ENCODE measurements around the gene POLE. TPM values are rescaled to one million over a fixed set of nuclear protein-coding genes. Genes with fewer than 3 reads are reported as not detected.

Gene POLE
- total and polyA plus RNA-seq, 10 of the 15 experiments (the other 5 are each of a cell fraction or from before 2014, with no cell fraction given): 2.3 to 103 (median 37.1) TPM

DNA sequence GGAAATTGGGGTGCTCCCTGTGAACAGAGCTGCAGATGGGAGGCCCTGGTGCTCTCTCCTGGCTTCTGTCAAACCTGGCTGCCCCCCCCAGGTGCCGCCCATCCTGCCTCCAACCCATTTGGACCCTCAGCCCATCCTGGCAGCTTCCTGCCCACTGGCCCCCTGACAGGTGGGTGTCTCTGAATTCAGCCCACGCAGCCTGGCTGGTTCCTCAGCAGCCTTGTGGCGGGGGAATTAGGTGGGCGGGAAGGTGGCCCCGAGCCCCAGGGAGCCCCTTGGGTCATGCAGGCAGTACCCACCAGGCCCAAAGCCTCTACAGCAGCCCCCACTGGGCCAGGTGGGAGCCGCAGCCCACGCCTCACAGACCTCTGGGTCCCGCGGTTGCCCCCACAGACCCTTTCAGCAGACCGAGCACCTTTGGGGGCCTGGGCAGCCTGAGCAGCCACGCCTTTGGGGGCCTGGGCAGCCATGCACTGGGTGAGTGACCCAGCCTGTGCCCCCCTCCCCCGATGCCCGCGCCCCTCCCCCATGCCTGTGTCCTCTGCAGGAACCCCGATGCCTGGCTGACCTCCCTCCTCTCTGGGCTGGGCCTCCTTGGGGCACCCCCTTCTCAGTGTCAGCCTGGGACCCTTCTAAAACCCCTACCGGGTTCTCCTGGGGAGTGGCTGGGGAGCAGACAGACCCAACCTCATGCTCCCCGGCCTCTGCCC is 105.6 kb downstream of the POLE start:
- ATAC-seq: no peak
- DNase-seq (ENCODE audit: low read depth, low spot score): no peak
- in situ Hi-C loops (cut with MboI) (no loop called here), intact Hi-C loops (cut with micrococcal nuclease; ENCODE audit: unreplicated experiment) (no loop called here)
- H4K20me1 ChIP-seq (ENCODE audit: control insufficient read depth, insufficient read depth): no peaks in the 10 kb centered on the region
- RAD21 ChIA-PET (ENCODE audit: unreplicated experiment): no interaction called here
- SMC1A ChIA-PET (ENCODE audit: uncharacterized antibody, unreplicated experiment): no interaction called here
- peaks cover 0 to 2% of the 10 kb centered on the region in 2 experiments; a peak in 1 of 4 replicates for H3K36me3 ChIP-seq (ENCODE audit: control insufficient read depth in 2 of 2, insufficient read depth in 2 of 2, low read length in 1 of 2)
- FAIRE-seq: no peak
- no TSS peak for BruUV-seq (replicated peaks)
- H3K9me3 ChIP-seq (replicated peaks; ENCODE audit: control insufficient read depth, insufficient read depth, low read length): no peaks in the 10 kb centered on the region
- no peaks in the 10 kb centered on the region for H3K4me1 ChIP-seq (ENCODE audit: control insufficient read depth, insufficient read depth, low read length)
- POLR2A ChIA-PET: no interaction called here
- no peaks in the 10 kb centered on the region for H3K79me2 ChIP-seq (ENCODE audit: control insufficient read depth, insufficient read depth, low read length)
- WGBS (ENCODE audit: insufficient coverage, insufficient replicate concordance, low lambda C conversion rate, missing lambda C conversion rate): 78% methylated on average over 13 of the region's 17 CpGs
- H2AFZ ChIP-seq (ENCODE audit: control insufficient read depth, low read depth, low read length): no peak overlapping the region
- TF ChIP-seq, protein P1, sequence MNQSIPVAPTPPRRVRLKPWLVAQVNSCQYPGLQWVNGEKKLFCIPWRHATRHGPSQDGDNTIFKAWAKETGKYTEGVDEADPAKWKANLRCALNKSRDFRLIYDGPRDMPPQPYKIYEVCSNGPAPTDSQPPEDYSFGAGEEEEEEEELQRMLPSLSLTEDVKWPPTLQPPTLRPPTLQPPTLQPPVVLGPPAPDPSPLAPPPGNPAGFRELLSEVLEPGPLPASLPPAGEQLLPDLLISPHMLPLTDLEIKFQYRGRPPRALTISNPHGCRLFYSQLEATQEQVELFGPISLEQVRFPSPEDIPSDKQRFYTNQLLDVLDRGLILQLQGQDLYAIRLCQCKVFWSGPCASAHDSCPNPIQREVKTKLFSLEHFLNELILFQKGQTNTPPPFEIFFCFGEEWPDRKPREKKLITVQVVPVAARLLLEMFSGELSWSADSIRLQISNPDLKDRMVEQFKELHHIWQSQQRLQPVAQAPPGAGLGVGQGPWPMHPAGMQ (IDR thresholded peaks at IDR 0.05; ENCODE audit: borderline replicate concordance): no peak
- TF ChIP-seq, protein P2, sequence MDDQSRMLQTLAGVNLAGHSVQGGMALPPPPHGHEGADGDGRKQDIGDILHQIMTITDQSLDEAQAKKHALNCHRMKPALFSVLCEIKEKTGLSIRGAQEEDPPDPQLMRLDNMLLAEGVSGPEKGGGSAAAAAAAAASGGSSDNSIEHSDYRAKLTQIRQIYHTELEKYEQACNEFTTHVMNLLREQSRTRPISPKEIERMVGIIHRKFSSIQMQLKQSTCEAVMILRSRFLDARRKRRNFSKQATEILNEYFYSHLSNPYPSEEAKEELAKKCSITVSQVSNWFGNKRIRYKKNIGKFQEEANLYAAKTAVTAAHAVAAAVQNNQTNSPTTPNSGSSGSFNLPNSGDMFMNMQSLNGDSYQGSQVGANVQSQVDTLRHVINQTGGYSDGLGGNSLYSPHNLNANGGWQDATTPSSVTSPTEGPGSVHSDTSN (IDR thresholded peaks at IDR 0.05; ENCODE audit: insufficient replicate concordance, low read depth, low read length): no peak
- no peak for TF ChIP-seq RAD51 (IDR thresholded peaks at IDR 0.05)
- TF ChIP-seq ZNF217 (IDR thresholded peaks at IDR 0.05): no peak
- no peak for TF ChIP-seq ZNF384 (IDR thresholded peaks at IDR 0.05; ENCODE audit: borderline replicate concordance, low read depth, low read length)
- no peak for TF ChIP-seq STAT3 (IDR thresholded peaks at IDR 0.05; ENCODE audit: low read depth, low read length)
- TF ChIP-seq KAT2A (conservative IDR thresholded peaks at IDR 0.05; ENCODE audit: control insufficient read depth, low read depth, low read length): no peak
- TF ChIP-seq, protein P3, sequence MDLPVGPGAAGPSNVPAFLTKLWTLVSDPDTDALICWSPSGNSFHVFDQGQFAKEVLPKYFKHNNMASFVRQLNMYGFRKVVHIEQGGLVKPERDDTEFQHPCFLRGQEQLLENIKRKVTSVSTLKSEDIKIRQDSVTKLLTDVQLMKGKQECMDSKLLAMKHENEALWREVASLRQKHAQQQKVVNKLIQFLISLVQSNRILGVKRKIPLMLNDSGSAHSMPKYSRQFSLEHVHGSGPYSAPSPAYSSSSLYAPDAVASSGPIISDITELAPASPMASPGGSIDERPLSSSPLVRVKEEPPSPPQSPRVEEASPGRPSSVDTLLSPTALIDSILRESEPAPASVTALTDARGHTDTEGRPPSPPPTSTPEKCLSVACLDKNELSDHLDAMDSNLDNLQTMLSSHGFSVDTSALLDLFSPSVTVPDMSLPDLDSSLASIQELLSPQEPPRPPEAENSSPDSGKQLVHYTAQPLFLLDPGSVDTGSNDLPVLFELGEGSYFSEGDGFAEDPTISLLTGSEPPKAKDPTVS (IDR thresholded peaks at IDR 0.05; ENCODE audit: low read depth, low read length): no peak
- no peak for TF ChIP-seq NFYA (IDR thresholded peaks at IDR 0.05; ENCODE audit: borderline replicate concordance, low read depth, low read length)
- TF ChIP-seq ETV6 (conservative IDR thresholded peaks at IDR 0.05 in 1 of 2, IDR thresholded peaks at IDR 0.05 in 1 of 2; ENCODE audit: borderline replicate concordance in 1 of 2, low read depth in 1 of 2): no peak
- no peaks in the 10 kb centered on the region for H3K27me3 ChIP-seq (replicated peaks in 1 of 2; ENCODE audit: control insufficient read depth in 2 of 2, insufficient read depth in 2 of 2, low read length in 1 of 2)
- H3K9ac ChIP-seq (ENCODE audit: control insufficient read depth, insufficient read depth, low read length): no peak overlapping the region
- H3K27ac ChIP-seq (ENCODE audit: control insufficient read depth, insufficient read depth): no peak overlapping the region
- CTCF ChIA-PET: no interaction called here
- H3K4me3 ChIP-seq: no peak overlapping the region
- H3K4me2 ChIP-seq (ENCODE audit: control insufficient read depth, insufficient read depth): no peak overlapping the region

Data from GM12878 (cell line).